ENCODE data around the gene SLC25A22.

DNA sequence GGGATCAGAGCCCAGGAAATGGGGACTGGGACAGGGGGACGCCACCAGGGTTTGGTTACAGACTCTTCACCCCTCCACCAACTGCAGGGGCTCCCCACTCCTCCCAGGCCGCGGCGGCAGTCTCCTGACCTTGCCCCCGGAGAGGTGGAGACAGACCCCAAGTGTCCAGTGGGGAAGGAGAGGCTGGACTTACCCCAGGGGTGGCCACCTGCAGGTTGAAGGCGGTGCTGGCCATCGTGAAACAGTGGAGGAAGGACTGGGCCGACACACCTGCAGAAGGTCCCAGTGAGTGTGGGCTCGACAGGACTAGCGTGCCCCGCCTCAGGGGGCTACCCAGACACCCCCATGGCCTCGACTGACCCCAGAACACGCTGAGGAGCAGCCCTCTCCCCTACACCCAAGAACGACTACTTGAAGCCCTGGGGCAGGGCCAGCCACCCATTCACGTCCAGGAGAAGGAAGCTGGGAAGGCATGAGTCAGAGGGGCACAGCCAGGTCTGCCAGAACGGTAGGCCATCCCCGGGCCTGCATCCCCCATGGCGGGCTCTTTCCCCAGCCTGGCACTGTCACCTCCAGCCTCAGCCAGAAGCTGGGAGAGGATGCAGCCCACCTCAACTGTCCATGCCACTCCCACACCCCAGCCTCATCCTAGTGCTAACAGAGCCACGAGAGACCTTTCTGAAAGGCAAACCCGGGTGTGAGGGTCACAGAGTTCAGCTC lies 23.0 kb downstream of the SLC25A22 start:
- TF ChIP-seq, protein P1, sequence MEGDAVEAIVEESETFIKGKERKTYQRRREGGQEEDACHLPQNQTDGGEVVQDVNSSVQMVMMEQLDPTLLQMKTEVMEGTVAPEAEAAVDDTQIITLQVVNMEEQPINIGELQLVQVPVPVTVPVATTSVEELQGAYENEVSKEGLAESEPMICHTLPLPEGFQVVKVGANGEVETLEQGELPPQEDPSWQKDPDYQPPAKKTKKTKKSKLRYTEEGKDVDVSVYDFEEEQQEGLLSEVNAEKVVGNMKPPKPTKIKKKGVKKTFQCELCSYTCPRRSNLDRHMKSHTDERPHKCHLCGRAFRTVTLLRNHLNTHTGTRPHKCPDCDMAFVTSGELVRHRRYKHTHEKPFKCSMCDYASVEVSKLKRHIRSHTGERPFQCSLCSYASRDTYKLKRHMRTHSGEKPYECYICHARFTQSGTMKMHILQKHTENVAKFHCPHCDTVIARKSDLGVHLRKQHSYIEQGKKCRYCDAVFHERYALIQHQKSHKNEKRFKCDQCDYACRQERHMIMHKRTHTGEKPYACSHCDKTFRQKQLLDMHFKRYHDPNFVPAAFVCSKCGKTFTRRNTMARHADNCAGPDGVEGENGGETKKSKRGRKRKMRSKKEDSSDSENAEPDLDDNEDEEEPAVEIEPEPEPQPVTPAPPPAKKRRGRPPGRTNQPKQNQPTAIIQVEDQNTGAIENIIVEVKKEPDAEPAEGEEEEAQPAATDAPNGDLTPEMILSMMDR (IDR thresholded peaks at IDR 0.05; ENCODE audit: low read length), result no peak
- no peak for TF ChIP-seq EZH2 (IDR thresholded peaks at IDR 0.05; ENCODE audit: borderline replicate concordance, low read length)
